ENCODE data around the gene GPR65.

Gene GPR65, protein sequence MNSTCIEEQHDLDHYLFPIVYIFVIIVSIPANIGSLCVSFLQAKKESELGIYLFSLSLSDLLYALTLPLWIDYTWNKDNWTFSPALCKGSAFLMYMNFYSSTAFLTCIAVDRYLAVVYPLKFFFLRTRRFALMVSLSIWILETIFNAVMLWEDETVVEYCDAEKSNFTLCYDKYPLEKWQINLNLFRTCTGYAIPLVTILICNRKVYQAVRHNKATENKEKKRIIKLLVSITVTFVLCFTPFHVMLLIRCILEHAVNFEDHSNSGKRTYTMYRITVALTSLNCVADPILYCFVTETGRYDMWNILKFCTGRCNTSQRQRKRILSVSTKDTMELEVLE

DNA sequence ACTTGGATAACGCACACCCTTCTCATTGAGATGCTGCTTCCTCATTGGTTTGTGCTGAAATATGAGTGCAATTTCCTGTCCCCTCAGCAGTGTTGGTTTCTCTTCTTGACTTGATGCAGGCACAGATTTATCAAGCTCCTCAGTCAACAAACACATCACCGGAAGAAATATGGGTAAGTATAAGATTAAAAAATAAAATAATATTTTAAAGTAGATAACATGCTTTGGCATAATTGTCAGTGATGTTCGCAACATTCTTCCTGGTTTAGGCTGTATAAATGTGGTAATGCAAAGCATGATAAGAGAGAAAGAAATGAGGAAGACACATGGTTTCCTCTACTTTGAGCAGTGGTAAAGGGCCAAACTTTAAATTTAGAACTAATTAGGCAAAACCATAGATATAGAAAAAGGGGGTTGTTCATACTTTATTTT lies at the start of gene GPR65:
TSS of gene GPR65 (plus strand) at position 86 of the 432 bp plus-strand sequence. CDS start 5,713 bp downstream, outside the sequence.
- no peak for TF ChIP-seq FOXM1 (IDR thresholded peaks at IDR 0.05; ENCODE audit: borderline replicate concordance, low read depth)
- TF ChIP-seq EGR1 (IDR thresholded peaks at IDR 0.05), result no peak
- TF ChIP-seq TEAD4 (IDR thresholded peaks at IDR 0.05), result no peak
- TF ChIP-seq TCF12 (IDR thresholded peaks at IDR 0.05; ENCODE audit: low read depth), result no peak
- no peak for TF ChIP-seq USF1 (IDR thresholded peaks at IDR 0.05)
- no peak for TF ChIP-seq RAD21 (IDR thresholded peaks at IDR 0.05; ENCODE audit: low read depth)
- TF ChIP-seq ZBTB7A (IDR thresholded peaks at IDR 0.05; ENCODE audit: low read depth), result no peak
- no peak for TF ChIP-seq YY1 (IDR thresholded peaks at IDR 0.05; ENCODE audit: low read depth)
- no peak for TF ChIP-seq EP300 (IDR thresholded peaks at IDR 0.05; ENCODE audit: borderline replicate concordance)
- TF ChIP-seq MAX (IDR thresholded peaks at IDR 0.05), result no peak
- TF ChIP-seq REST (IDR thresholded peaks at IDR 0.05; ENCODE audit: low read depth), result no peak
- no peak for TF ChIP-seq NFIC (IDR thresholded peaks at IDR 0.05)
- TF ChIP-seq TAF1 (IDR thresholded peaks at IDR 0.05; ENCODE audit: low read depth), result no peak
- no peak for TF ChIP-seq CEBPB (IDR thresholded peaks at IDR 0.05)
- no peak for TF ChIP-seq CREB1 (IDR thresholded peaks at IDR 0.05; ENCODE audit: low read depth)

DNA sequence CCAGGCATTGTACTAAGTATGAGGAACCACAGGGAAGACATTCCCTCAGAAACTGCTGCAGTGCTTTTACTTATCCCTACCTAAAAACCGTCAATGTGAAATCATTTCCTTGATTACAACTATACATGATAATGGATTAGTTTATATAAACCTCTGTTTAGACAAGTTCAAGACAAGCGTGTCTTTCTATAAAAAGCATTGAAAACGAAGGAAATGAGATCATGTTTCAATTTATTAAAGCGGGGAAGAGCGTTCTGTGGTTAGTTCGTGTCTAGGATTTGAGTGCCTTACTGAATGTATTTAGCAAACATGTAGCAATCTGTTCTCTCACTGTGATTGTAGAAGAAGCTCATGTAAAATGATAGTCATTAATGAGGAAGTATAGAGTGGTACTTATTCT lies 49.4 kb upstream of the GPR65 start:
- TF ChIP-seq USF1 (IDR thresholded peaks at IDR 0.05) (no peak), MAX (IDR thresholded peaks at IDR 0.05) (no peak), NFIC (IDR thresholded peaks at IDR 0.05) (no peak), REST (IDR thresholded peaks at IDR 0.05; ENCODE audit: low read depth) (no peak), YY1 (IDR thresholded peaks at IDR 0.05; ENCODE audit: low read depth) (no peak)

GRCh38 chr14:87960013-87960787 lies 44.7 kb upstream of the GPR65 start:
- TF ChIP-seq EGR1 (IDR thresholded peaks at IDR 0.05) (no peak), EP300 (IDR thresholded peaks at IDR 0.05; ENCODE audit: borderline replicate concordance) (no peak), TAF1 (IDR thresholded peaks at IDR 0.05; ENCODE audit: low read depth) (no peak), REST (IDR thresholded peaks at IDR 0.05; ENCODE audit: low read depth) (no peak), ZBTB7A (IDR thresholded peaks at IDR 0.05; ENCODE audit: low read depth) (no peak), YY1 (IDR thresholded peaks at IDR 0.05; ENCODE audit: low read depth) (no peak), USF1 (IDR thresholded peaks at IDR 0.05) (no peak), CEBPB (IDR thresholded peaks at IDR 0.05) (no peak), MAX (IDR thresholded peaks at IDR 0.05) (no peak), FOXM1 (IDR thresholded peaks at IDR 0.05; ENCODE audit: borderline replicate concordance, low read depth) (no peak), RAD21 (IDR thresholded peaks at IDR 0.05; ENCODE audit: low read depth) (no peak), NFIC (IDR thresholded peaks at IDR 0.05) (no peak), CREB1 (IDR thresholded peaks at IDR 0.05; ENCODE audit: low read depth) (no peak), TEAD4 (IDR thresholded peaks at IDR 0.05) (no peak), TCF12 (IDR thresholded peaks at IDR 0.05; ENCODE audit: low read depth) (no peak)
